Measurements from ENCODE around the gene EIF2AK3.

DNA sequence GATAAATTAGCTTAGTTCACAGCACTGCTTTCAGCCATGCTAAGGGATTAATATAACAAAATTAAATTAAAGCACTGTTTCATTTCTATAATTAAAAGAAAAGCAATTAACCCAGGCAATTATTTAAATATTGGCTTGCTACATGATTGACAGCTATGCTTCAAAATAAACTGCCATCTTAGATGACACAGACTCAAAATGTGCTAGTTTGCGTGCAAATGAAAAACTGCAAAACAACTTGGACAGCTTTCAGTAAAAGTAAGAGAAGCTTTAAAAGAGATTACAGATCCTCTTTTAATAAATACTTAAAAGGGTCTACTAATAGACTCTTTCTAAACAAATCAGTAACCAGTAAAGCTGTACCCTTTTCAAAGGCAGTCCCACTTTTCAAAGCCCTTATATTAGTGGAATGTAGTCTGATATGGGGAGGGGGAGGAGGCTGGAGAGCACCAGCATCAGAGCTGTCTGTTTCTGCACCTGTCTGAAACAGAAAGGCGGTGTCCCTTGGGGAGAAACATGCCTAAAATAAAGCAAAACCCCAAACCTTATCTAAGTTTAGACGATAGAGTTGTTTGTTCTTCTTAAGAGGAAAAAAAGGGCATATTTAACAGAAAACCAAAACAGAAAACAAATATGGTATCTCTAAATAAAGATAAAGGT, 20.8 kb downstream of the EIF2AK3 start:
- TF ChIP-seq POLR2AphosphoS5 (IDR thresholded peaks at IDR 0.05) = no peak
- no peak for TF ChIP-seq EP300 (IDR thresholded peaks at IDR 0.05)
- TF ChIP-seq, protein P1, sequence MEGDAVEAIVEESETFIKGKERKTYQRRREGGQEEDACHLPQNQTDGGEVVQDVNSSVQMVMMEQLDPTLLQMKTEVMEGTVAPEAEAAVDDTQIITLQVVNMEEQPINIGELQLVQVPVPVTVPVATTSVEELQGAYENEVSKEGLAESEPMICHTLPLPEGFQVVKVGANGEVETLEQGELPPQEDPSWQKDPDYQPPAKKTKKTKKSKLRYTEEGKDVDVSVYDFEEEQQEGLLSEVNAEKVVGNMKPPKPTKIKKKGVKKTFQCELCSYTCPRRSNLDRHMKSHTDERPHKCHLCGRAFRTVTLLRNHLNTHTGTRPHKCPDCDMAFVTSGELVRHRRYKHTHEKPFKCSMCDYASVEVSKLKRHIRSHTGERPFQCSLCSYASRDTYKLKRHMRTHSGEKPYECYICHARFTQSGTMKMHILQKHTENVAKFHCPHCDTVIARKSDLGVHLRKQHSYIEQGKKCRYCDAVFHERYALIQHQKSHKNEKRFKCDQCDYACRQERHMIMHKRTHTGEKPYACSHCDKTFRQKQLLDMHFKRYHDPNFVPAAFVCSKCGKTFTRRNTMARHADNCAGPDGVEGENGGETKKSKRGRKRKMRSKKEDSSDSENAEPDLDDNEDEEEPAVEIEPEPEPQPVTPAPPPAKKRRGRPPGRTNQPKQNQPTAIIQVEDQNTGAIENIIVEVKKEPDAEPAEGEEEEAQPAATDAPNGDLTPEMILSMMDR (IDR thresholded peaks at IDR 0.05) = no peak

All from upper lobe of left lung (tissue), 4 donors.